NCI-H128 (cell line): ENCODE results near the gene FHOD3.

ENCODE experiments used
- DNase-seq: peaks from one replicate; lab custom pipeline; 2025; ENCODE audit not compliant: unreplicated experiment; lab: John Stamatoyannopoulos, UW

Gene FHOD3

DNA sequence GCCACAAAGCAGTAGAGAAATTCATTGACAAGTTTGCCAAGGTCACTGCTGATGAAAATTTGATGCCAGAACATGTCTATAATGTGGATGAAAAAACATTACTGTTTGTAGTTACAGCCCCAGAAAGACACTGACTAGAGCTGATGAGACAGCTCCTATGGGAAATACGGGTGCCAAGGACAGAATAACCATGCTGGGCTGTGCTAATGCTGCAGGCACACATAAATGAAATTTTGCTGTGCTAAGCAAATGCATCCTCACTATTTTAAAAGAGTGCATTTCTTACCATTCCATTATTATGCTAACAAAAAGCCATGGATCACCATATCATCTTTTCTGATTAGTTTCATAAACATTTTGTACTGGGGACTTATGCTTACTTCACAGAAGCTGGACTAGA is 208.2 kb downstream of the FHOD3 start:
- DNase-seq, result no peak

DNA sequence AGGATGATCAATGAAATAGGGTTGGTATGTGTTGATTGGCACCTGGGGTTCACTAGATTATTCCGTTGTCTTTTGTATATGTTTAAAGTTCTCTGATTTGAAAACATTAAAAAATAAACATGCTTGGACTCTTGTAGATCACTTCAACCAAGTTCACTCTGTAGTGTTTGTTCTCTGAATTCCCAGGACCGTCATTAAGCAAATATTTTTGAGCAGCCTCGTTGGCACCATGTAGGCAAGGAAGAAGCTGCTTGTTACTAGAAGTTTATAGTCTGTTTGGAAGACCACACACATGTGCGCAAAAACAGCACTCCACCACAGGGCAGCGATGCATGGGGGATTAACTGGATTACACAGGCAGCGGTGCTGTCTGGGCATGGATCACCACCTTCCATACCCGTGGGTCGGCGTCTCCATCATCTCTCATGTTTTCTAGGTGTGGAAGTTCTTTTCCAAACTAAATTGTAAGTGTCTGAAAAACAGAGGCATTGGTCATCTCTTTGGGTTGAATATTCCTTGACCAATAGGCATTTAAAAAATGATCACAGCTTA is 212.2 kb downstream of the FHOD3 start:
- DNase-seq, result no peak

DNA sequence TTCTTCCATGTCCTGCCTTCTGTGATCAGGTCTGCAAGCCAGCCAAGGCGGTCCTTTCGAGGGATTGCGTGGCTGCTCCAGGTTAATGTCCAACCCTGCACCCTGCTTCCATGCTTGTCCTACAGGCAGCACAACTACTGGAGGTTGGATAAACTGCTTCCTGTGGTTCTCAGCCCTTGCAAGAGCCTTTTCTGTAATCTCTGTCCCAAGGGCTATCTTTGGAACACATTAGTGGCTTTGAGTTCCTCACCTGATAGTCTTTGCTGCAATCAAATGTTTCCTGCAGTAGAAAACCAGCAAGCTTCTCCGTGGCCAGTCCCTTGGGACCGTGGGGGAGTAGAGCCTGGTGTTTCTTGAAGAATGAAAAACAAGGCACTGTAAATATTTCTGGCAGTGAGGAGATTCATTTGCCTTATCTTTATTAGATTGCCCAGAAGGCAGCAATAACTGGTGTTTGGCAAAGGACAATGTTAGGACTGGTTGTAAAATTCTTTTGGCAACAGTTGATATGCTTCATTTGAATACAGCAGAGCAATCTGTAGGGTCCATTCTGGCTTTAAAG is 214.4 kb downstream of the FHOD3 start:
- no peak for DNase-seq

DNA sequence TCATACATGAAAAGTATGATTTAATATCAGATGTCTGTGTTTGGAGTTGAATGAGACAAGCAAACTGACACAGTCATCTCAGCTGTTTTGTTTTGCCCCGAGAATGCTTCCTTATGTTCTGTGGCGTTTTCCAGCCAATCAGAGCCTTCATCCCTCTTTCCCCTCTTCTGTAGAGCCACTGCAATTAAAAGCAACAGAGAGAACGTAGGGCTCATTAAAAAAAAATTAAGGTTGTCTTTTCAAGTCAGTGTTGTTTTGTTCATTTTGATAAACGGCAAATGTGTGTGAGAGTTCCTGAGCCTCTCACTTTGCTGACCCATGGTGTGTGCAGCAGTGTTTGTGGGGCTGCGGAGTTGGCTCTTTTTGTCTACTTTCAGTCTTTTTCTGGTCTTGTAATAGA is 216.0 kb downstream of the FHOD3 start:
- no peak for DNase-seq

DNA sequence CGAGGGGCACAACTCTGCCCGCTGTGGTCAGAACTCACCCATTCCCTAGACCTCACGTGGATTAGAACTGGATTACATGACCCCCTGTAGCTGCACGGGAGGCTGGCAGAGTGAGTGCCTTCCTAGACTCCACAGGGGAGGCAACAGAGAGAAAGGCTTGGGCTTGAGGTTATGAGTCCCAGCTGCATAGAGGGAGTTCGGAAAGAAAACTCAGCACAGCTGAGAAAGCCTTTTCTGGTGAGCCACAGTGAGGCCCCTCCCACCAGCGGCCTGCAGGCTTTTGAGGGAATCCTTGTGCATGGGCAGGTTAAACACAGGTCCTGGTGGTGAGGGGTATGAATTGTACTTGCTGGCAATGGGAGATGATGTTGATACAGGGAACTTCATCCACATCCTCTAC is 217.3 kb downstream of the FHOD3 start:
- DNase-seq, result no peak

DNA sequence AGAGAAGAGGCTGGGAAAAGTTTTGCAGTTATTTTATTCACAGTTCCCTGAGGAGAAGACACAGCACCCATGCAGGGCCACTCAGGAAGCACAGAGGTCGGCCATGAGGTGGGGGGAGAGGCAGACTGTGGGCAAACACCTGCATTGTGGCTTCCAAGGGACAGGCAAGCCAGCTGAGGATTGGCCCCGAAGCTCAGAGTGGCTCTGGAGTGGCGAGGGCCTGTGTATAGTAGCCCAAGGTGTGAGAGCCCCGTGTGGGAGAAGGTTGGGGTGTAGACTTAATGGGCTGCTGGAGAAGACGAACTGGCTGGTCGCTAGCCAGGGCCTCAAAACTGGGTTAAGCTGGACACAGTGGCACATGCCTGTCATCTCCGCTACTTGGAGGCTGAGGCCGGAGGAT is 218.7 kb downstream of the FHOD3 start:
- DNase-seq, result no peak

DNA sequence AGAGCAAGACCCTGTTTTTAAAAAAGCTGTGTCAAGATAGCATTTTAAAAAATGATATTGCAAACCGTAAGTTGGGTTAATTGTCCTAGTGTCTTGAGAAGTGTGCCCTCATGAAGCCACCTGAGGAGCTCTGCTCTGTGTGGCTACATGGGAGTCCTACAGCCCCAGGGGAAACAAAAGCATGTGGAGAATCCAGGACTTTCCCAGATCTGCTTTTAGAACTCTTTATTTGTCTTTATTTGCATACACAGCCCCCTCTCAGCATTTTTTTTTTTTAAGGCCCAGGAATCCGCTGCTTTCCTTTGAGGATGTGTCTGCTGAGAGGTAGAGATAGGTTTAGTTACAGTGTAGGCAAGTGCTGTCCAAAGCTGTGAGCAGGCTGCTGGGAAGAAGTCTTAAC is 219.2 kb downstream of the FHOD3 start:
- no peak for DNase-seq

DNA sequence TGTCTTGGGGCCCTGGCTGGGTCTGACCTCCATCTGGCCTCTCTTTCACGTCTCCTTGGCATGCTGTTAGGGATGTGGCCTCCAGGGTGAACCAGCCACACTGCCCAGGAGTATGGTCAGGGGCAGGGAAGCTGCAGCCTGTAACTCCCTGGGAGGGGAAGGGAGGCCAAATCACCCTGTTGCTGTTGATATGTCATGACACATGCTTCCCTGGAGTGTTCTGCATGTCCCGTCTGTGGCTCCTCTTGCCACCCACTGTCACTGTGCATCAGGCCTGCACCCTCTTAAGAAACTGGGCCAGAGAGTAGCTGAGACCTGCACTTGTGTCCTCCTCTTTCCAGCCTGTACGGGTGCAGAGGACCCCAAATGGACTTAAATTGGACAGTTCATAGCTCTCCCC is 221.3 kb downstream of the FHOD3 start:
- DNase-seq, result no peak

DNA sequence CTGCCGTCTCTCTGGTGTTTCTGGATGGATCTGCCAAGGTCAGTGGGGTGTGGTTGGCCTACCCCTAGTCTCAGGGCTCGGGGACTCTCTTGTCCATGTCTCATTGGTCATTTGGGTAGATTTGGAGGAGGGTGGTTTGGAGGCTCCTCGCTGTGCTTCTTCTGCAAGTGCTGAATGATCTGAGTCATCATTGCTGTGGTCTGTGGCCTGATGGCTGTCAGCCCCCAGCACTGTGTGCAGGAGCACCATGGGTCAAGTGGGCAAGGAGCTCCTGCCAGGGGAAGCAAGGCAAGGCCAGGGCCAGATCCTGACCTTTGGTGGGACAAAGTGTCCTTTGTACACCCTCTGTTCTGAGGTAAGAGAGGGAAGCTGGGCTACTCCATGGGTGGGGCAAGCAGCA is 221.8 kb downstream of the FHOD3 start:
- no peak for DNase-seq

DNA sequence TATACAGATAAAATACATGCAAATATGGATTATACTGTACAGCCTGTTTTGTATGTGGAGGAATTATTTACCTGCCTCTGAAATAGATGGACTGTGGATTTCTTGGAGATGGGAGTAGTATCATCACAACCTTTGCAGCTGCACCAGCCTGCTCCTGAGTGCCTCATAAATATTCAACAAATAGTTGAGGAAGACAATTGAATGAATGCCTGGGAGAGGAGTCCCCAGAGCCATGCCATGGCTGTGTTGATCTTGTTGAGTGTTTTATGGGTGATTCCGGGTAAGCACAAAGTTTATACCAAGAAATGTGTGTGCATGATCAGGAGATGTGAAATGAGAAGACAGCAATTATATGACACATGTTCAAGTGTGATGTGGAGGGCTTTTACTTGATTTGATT is 225.0 kb downstream of the FHOD3 start:
- DNase-seq, result no peak

DNA sequence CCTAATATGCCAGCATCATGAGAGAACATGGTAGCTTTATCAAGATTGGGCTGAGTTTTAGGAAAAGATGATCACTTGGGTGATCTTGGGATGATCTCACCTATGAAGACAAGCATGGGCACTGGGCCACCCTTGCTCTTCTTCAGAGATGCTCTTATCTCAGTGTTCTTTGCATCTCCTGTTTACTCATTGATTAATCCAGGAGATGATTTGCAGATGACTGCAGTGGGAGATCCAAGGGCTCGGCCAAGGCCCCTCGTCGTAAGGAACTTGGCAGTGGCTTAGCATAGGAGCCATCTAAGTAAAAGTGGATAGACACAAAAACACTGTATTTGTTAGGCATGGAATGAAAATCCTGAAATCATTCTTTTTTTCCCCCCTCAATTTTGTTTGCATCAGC is 228.4 kb downstream of the FHOD3 start:
- no peak for DNase-seq

DNA sequence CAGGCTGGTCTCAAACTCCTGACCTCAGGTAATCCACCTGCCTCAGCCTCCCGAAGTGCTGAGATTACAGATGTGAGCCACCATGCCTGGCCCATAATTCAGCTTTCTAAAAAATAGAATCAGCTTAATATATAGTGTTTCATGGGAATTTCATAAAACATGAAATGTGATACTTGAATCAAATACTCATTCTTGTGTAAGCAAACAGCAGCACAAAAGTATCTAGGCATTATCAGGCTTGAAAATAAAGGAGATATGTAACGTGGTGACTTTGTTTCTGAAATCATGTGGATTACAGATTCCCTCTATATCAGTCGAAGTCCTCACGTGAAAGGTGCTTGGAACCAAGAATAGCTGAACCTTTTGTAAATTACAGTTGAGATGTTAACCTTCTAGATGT is 229.1 kb downstream of the FHOD3 start:
- DNase-seq, result no peak

DNA sequence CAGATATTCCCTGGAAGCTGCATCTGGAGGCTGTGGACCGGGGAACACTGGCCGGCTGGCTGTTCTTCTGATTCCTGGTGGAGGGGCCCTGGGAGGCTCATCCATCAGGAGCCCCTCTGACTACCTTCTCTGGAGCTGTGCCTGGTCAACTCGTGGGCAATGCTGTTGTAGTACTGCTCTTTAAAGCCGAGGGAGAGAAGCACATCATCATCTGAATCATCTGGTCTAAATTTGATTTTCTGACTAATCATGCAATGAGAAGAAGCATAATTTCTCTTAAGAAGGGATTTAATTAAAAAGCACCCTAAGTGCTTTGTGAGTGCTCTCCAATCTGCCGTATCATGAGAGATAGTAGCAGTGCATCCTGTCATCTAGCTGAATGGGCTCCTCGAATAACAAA is 229.5 kb downstream of the FHOD3 start:
- DNase-seq, result no peak

DNA sequence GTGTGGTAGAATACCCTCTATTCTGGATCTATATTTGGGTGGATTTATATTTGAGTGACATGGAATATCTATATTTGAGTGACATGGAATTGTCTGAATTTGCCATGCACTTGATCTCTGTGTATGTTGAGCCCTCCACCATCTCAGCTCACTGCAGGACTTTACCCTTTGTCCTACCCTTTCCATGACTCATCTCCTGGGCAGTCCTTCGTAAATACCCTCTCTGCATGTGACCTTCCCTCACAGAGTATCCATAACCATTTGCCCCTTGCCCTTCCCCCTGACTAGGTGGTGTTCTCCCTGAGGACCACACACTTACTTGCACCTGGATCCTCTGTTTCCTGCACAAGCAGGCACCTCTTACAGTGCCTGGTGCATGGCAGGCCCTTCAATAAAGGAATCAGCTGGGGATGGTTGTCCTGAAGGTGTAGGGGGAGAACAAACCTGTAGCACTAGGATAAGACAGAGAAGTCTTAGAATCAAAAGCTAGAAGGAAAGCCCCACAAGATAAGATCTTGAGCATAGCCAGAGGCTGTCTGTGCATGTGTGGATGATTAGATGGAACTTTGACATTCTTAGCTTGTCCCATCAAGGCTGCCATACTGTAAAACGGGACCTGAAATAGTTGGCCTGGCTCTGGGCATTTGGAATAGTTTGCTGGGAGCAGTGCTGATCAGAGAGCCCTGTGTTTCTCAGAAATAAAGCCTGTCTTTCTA is 230.4 kb downstream of the FHOD3 start:
- no peak for DNase-seq

DNA sequence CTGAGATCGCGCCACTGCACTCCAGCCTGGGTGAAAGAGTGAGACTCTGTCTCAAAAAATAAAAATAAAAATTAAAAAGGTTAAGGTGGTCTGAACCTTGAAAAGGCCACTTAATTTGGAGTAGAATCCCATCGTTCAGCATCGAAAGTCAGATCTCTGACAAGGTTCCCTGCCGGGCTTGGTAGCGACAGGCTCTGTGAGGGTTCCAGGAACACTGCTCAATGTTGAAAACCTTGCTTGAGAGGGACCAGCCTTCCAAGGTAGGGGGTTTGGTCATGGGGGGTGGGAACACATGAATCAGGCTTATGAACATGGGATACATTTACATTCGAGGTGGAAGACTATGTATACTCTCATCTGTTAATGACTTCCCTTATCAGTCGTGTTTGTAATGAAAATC is 232.2 kb downstream of the FHOD3 start:
- no peak for DNase-seq

DNA sequence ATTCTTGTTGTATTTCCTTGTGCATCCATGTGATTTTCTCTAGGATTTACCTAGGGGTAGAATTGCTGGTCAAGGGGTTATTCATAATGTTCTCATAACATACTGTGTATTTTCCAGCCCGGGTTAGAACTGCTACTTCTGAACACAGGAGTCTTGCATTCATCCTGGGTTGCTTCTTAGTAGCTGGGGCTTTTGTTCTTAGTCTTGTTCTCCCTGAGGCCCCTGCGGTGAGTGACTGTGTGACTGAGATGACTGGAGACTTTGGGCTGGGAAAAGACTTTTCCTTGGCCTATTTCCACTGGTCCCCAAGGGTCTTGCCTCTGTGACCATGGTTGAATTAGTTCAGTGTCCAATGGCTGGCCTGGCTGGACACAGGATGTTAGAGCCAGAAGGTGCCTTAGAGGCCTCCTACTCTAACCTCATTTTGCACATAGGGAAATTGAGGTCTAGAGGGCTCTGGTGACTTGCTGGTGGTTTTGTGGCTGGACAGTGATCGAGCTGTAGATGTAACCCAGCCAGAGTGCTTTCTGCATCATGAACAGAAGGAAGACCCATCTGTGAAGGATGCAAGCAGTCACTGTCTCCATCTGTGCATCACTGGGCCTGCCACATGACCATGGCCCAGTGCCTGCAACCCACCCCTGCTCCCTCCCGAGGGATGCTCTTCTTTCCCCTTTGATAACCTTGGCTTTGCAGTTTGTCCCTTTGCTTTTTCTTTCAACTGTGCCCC is 233.3 kb downstream of the FHOD3 start:
- no peak for DNase-seq

DNA sequence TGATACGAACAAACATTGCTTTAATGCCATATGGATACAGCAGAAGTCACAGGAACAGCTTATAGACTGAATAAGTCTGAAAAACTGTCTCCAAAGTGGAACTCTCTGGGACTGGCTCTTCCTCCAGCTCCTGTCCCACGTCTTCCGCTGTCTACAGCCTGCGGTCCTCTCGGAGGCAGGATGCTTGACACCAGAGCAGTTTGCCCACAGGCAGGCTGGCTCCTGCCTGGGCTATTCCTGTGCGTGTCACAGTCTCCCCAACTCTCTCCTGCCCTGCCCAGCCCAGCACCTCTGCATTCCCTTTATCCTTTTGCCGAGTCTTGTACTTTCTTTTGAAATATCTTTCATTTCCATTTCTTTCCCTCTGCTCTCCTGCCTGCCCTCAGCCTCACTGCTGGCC is 234.1 kb downstream of the FHOD3 start:
- DNase-seq, result no peak

DNA sequence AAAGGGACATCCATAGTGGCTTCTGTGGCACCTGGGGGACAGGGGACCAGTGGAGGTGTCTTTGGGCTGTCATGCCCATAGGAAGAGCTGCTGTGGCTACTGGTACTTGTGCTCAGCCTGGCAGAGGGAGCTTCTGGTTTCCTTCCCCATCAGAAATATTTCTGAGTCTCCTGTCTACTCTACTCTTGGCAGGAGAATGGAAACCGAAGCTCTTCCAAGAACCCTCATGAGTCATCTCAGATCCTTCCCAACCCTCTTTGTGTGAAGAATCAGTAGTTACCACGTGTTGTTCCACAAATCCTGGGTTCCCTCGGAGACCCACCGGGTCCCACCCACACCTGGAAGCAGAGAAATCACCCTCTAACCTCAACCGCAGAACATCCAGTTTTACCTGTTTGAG is 234.9 kb downstream of the FHOD3 start:
- DNase-seq, result no peak

DNA sequence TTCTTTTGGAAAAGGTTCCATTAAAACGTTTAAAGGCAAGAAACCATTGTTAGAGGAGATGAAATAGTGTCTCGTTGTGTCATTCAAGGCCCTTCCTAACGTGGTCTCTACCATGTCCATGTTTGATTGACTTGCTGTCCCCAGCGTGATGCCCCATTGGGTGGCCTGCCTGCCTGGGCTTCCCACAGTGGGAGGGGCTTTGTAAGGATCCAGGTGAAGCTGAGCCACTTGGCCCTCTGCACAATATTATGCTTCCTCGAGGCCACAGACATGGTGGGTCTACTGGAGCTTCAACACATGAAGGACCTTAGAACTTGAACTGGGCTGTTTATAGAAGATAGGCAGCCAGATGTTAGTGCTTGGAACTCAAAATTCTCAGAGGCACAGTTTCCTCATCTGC is 235.3 kb downstream of the FHOD3 start:
- DNase-seq, result no peak

DNA sequence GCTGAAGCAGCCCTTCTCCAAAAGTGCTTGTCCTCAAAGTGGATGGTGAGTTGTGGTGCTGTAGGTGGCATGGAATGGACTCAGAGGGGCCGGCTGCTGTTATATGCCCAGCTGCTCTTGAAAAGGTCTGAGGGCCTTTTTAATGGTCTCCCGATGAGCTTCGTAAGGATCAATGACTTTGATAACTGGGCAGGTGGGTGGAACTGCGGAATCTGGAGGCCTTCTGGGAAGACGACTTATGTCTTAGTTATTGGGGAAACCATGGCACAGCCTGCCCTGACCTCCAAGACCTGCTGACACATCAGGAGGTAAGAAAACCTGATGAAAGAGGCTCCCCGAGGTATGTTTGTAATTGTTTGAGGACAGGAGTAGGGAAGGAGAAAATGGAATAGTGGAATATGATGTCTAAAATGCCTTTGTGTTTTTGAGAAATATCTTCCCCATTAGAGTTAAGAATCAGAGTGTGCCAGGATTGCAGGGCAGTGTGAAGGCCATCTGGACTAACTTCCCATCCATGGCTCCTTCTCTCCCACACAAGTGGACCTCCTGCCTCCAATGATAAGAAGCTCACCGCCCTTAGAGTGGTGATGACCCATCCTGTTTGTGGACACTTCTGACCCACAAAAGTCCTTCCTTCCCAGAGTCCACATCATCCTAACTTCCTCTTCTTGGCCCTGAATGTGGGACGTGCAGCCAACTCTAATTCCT is 236.1 kb downstream of the FHOD3 start:
- DNase-seq, result no peak

DNA sequence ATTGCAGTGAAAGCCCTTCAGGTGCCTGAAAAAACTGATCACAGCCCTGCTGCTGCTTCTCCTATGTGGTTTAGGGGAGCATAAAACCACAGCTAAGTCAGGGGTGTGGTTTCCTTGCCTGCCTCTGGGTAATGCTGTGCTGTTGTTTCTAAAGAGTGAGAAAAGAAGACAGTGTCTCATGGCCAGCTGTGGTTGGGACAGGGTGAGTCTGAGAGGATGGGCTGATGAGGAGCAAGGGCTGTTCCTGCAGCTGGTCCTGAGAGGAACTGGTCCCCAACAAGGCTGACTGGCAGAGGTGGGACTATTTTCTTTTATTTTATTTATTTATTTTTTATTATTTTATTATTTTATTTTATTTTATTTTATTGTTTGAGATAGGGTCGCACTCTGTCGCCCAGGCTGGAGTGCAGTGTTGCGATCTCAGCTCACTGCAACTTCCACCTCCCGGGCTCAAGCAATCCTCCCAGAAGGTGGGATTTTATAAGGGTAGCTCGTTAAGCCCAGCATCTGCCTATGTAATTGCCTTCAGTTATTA is 236.7 kb downstream of the FHOD3 start:
- no peak for DNase-seq
